GM23338 (cell line): ENCODE measurements around the gene SQSTM1. TPM values are rescaled to one million over a fixed set of nuclear protein-coding genes. Genes with fewer than 3 reads are reported as not detected.

Experiments
- ATAC-seq: fragments of 200-7000 bp; cut with Tn5 transposase; 3 replicates; pipeline ENCODE4 v1.9.1; 2020
- DNase-seq: peaks from one replicate; pipeline ENCODE4 v3.0.0-alpha.2; 2015; ENCODE audit warnings: low spot score
- H2AFZ ChIP-seq: fragments of 200-600 bp; sonication (generic); 2 replicates; pipeline ENCODE4 v1.8.0; 2016; ENCODE audit warnings: antibody characterized with exemption, mild to moderate bottlenecking, moderate library complexity
- H3F3A ChIP-seq: fragments of 200-600 bp; sonication (generic); replicated peaks from 2 replicates; pipeline ENCODE4 v1.8.0; 2017; ENCODE audit warnings: antibody characterized with exemption, mixed run types, low read depth
- H3K27ac ChIP-seq: fragments of 200-600 bp; sonication (generic); 2 replicates; pipeline ENCODE4 v1.6.1; 2016; ENCODE audit warnings: low read depth
- H3K27me3 ChIP-seq: fragments of 200-600 bp; sonication (generic); 2 replicates; pipeline ENCODE4 v1.8.0; 2016; ENCODE audit warnings: mild to moderate bottlenecking, mixed run types, moderate library complexity; ENCODE audit not compliant: insufficient read depth
- H3K36me3 ChIP-seq: fragments of 200-600 bp; sonication (generic); 2 replicates; pipeline ENCODE4 v1.8.0; 2016; ENCODE audit warnings: mild to moderate bottlenecking; ENCODE audit not compliant: insufficient read depth
- H3K4me1 ChIP-seq: fragments of 200-600 bp; sonication (generic); 2 replicates; pipeline ENCODE4 v1.8.0; 2016; ENCODE audit warnings: mild to moderate bottlenecking, moderate library complexity; ENCODE audit not compliant: insufficient read depth
- H3K4me2 ChIP-seq: fragments of 200-600 bp; sonication (generic); 2 replicates; pipeline ENCODE4 v1.7.1; 2017; ENCODE audit warnings: mixed run types
- H3K4me3 ChIP-seq: fragments of 200-600 bp; sonication (generic); 2 replicates; pipeline ENCODE4 v1.6.1; 2016; ENCODE audit warnings: mixed run types
- H3K79me2 ChIP-seq: fragments of 200-600 bp; sonication (generic); replicated peaks from 2 replicates; pipeline ENCODE4 v1.8.0; 2017; ENCODE audit warnings: mild to moderate bottlenecking; ENCODE audit not compliant: insufficient read depth
- H3K9me2 ChIP-seq: fragments of 200-600 bp; sonication (generic); 2 replicates; pipeline ENCODE4 v1.8.0; 2017; ENCODE audit not compliant: insufficient read depth
- H4K20me1 ChIP-seq: fragments of 200-600 bp; sonication (generic); replicated peaks from 2 replicates; pipeline ENCODE4 v1.8.0; 2017; ENCODE audit warnings: mild to moderate bottlenecking; ENCODE audit not compliant: insufficient read depth
- H3K27ac Mint-ChIP-seq: 2 replicates; pipeline ENCODE4 v1.8.0; 2020; ENCODE audit warnings: inconsistent platforms, mild to moderate bottlenecking, moderate library complexity, mixed read lengths
- H3K27me3 Mint-ChIP-seq: 3 replicates; pipeline ENCODE4 v1.8.0; 2022; ENCODE audit warnings: low read depth, mild to moderate bottlenecking, moderate library complexity, mixed read lengths, inconsistent platforms; ENCODE audit not compliant: insufficient read depth, poor library complexity
- H3K36me3 Mint-ChIP-seq: 3 replicates; pipeline ENCODE4 v1.8.0; 2021; ENCODE audit warnings: low read depth, mild to moderate bottlenecking, inconsistent platforms, moderate library complexity, mixed read lengths
- H3K4me1 Mint-ChIP-seq: 3 replicates; pipeline ENCODE4 v1.8.0; 2020; ENCODE audit warnings: mild to moderate bottlenecking, inconsistent platforms, mixed read lengths
- H3K4me3 Mint-ChIP-seq: 3 replicates; pipeline ENCODE4 v1.8.0; 2021; ENCODE audit warnings: moderate library complexity, mild to moderate bottlenecking, inconsistent platforms, mixed read lengths
- H3K9me3 Mint-ChIP-seq: 3 replicates; pipeline ENCODE4 v1.8.0; 2020; ENCODE audit warnings: moderate library complexity, mild to moderate bottlenecking, inconsistent platforms, mixed read lengths
- CREB1 ChIP-seq: fragments of 250-450 bp; sonication (Bioruptor Pico); IDR thresholded peaks from 2 replicates; pipeline ENCODE4 v1.5.0; 2020; ENCODE audit warnings: low read depth, mild to moderate bottlenecking, moderate library complexity
- ETS1 ChIP-seq: IDR thresholded peaks from 2 replicates; pipeline ENCODE4 v1.6.1; 2016; ENCODE audit warnings: antibody characterized with exemption
- EZH2phosphoT487 ChIP-seq: fragments of 200-600 bp; sonication (generic); IDR thresholded peaks from one replicate; pipeline ENCODE4 v1.8.1; 2018; ENCODE audit warnings: antibody characterized with exemption; ENCODE audit not compliant: unreplicated experiment
- JUNB ChIP-seq: IDR thresholded peaks from one replicate; pipeline ENCODE4 v1.6.1; 2016; ENCODE audit warnings: antibody characterized with exemption; ENCODE audit not compliant: unreplicated experiment
- NANOG ChIP-seq: IDR thresholded peaks from 2 replicates; pipeline ENCODE4 v1.6.1; 2016; ENCODE audit warnings: antibody characterized with exemption, borderline replicate concordance
- POLR2AphosphoS5 ChIP-seq: IDR thresholded peaks from 2 replicates; pipeline ENCODE4 v1.6.1; 2016; ENCODE audit warnings: antibody characterized with exemption, low read depth
- REST ChIP-seq: IDR thresholded peaks from one replicate; pipeline ENCODE4 v1.6.1; 2018; ENCODE audit warnings: antibody characterized with exemption; ENCODE audit not compliant: unreplicated experiment
- STAT1 ChIP-seq: IDR thresholded peaks from one replicate; pipeline ENCODE4 v1.6.1; 2016; ENCODE audit warnings: antibody characterized with exemption; ENCODE audit not compliant: unreplicated experiment
- ZNF462 ChIP-seq: fragments of 250-450 bp; sonication (Bioruptor Pico); IDR thresholded peaks from 2 replicates; pipeline ENCODE4 v1.5.0; 2020; ENCODE audit warnings: mild to moderate bottlenecking, moderate library complexity
- polyA plus RNA-seq: library from polyadenylated mRNA; unstranded; fragments of >200 nt; fragmentation: Nextera tagmentation; extraction: Ambion mirVana; gene quantifications from 2 replicates; pipeline ENCODE4 v1.2.1, GENCODE V29; 2016
- total RNA-seq: library from RNA; depleted of rRNA; stranded (reverse); fragments of >200 nt; shearing (Covaris generic); gene quantifications from 2 replicates; pipeline ENCODE4 v1.2.3, GENCODE V29; 2014

SQSTM1 gene
- total and polyA plus RNA-seq, 2 experiments from 2014 or later, result 58.0 to 92.6 TPM

- no peak for TF ChIP-seq ETS1
- TF ChIP-seq EZH2phosphoT487, result no peak
- TF ChIP-seq CREB1 (CRISPR knock-in tag), result no peak
These were observed 28.7 kb upstream of the SQSTM1 start (continued) for GRCh38 chr5:179791881-179792611.

GRCh38 chr5:179792612-179793467, 27.9 kb upstream of the SQSTM1 start:
- Histone ChIP-seq H3K27me3 (no peaks in the 10 kb centered on the region), H3K79me2 (no peaks in the 10 kb centered on the region), H3K4me2 (no peak overlapping the region), H4K20me1 (no peaks in the 10 kb centered on the region), H3K4me1 (peaks cover 11% of the 10 kb centered on the region; the same call in 1 of the 2 replicates), H3K27ac (no peak overlapping the region), H3K4me3 (no peak overlapping the region), H3K36me3 (no peaks in the 10 kb centered on the region; the same call in 1 of the 2 replicates), H3F3A (peaks cover 10% of the 10 kb centered on the region), H2AFZ (no peak overlapping the region), H3K9me2 (no peaks in the 10 kb centered on the region)
- peaks cover 15% of the 10 kb centered on the region for H3K36me3 Mint-ChIP-seq
- H3K27ac Mint-ChIP-seq, result no peak overlapping the region
- H3K4me3 Mint-ChIP-seq, result no peak overlapping the region
- ATAC-seq (no peak), DNase-seq (no peak)
- H3K9me3 Mint-ChIP-seq, result peaks cover 6% of the 10 kb centered on the region; the same call in 2 of the 3 replicates
- H3K27me3 Mint-ChIP-seq, result peaks cover 12% of the 10 kb centered on the region
- H3K4me1 Mint-ChIP-seq, result peaks cover 13% of the 10 kb centered on the region; the same call in 2 of the 3 replicates
- no peak for TF ChIP-seq EZH2phosphoT487
- TF ChIP-seq CREB1 (CRISPR knock-in tag), result no peak
- TF ChIP-seq NANOG, result no peak
- TF ChIP-seq JUNB, result no peak
- TF ChIP-seq REST, result no peak
- TF ChIP-seq ETS1, result no peak
- TF ChIP-seq POLR2AphosphoS5, result no peak
- TF ChIP-seq STAT1, result no peak
- TF ChIP-seq ZNF462 (CRISPR knock-in tag), result no peak
